ENCODE data around the gene TENM4.

TENM4 gene

DNA sequence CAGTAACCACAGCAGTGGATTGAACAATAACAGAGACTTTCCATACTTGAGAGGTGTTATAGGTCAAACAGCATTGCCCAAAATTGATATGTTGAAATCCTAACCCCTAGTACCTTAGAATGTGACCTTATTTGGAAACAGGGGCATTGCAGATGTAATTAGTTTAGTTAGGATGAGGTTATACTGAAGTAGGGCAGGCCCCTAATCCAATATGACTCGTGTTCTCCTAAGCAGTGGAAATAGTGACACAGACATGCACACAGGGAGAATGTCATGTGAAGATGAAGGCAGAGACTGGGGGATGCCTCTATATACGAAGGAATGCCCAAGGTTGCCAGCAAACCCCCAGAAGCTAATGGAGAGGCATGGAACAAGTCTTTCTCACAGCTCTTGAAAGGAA, 270.5 kb downstream of the TENM4 start:
- no peak for DNase-seq (ENCODE audit: low read depth)
- H3K4me3 ChIP-seq (ENCODE audit: control insufficient read depth, low read depth, low read length): no peak overlapping the region
- TF ChIP-seq, protein P1, sequence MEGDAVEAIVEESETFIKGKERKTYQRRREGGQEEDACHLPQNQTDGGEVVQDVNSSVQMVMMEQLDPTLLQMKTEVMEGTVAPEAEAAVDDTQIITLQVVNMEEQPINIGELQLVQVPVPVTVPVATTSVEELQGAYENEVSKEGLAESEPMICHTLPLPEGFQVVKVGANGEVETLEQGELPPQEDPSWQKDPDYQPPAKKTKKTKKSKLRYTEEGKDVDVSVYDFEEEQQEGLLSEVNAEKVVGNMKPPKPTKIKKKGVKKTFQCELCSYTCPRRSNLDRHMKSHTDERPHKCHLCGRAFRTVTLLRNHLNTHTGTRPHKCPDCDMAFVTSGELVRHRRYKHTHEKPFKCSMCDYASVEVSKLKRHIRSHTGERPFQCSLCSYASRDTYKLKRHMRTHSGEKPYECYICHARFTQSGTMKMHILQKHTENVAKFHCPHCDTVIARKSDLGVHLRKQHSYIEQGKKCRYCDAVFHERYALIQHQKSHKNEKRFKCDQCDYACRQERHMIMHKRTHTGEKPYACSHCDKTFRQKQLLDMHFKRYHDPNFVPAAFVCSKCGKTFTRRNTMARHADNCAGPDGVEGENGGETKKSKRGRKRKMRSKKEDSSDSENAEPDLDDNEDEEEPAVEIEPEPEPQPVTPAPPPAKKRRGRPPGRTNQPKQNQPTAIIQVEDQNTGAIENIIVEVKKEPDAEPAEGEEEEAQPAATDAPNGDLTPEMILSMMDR (IDR thresholded peaks at IDR 0.05; ENCODE audit: control insufficient read depth, insufficient read depth, low read depth, low read length, missing control alignments): no peak

DNA sequence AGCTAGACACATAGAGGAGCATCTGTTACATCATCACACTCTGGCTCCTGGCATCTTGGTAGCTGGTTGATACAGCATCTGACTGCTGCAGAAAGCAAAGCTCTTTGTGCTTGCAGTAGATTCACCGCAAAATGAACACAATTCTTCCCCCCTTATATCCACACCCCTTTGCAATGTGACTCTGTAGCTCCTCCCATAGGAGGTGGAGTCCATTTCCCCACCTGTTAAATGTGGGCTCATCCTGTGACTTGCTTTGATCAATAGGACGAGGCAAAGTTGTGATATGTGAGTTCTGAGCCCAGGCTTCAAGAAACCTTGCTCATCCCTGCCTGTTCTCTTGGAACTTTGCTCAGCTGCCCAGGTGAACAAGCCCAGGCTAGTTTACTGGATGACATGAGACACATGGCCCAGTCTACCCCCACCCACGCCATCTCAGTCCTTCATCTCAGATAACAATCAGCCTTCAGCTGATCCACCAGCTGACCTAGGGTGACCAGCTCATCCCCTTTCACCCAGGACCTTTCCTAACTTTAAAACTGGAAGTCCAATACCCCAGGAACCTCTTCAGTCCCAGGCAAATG, 272.2 kb downstream of the TENM4 start:
- TF ChIP-seq, protein P1 (IDR thresholded peaks at IDR 0.05; ENCODE audit: control insufficient read depth, insufficient read depth, low read depth, low read length, missing control alignments): no peak
- no peak for DNase-seq (ENCODE audit: low read depth)
- H3K4me3 ChIP-seq (ENCODE audit: control insufficient read depth, low read depth, low read length): no peak overlapping the region

DNA sequence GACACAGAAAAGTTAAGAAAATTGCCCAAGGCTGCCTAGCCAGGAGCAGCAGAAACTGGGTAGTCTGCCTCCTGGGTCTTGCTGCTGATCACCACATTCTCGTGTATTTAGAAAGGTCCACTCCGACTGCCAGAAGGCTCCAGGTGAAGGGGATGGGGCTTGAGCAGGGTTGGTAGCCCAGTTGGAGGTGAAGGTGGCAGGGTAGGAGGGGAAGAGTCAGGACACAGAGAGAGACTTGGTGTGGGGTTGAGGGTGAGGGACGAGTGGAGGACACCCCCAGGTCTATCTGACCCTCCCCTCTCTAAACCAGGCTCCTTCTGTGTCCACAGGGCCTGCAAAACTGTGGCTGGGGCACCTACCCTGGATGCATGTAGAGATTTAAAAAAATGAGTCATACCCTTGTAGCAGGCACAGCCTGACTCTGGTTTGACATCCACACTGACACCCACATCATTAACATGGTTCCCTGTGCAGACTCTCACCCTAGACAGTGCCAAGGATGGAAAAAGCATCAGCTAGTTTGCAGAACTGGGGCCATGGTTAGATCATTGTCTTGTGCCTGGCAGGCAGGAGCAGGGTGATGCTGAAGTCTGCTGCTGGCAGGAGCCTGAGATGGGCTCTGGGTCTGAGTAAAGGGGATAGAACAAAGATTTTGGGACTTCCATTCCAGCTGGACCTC, 273.2 kb downstream of the TENM4 start:
- TF ChIP-seq, protein P1 (IDR thresholded peaks at IDR 0.05; ENCODE audit: control insufficient read depth, insufficient read depth, low read depth, low read length, missing control alignments): no peak
- H3K4me3 ChIP-seq (ENCODE audit: control insufficient read depth, low read depth, low read length): no peak overlapping the region
- no peak for DNase-seq (ENCODE audit: low read depth)

DNA sequence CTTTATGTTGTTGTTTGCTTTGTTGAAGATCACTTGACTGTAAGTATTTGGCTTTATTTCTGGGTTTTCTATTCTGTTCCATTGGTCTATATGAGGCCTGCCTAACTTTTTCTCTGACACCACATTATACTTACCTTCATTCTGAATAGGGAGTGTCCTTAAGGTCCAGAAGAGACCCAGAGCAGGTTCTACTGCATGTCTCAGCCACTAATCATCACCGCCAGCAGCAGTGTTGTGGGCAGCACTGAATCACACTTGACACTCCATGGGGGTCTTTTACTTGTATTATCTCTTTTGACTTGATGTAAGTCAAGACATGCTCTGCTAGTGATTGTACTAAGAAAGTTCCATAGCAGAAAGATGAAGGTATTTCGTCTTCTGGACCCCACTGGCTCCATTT, 274.9 kb downstream of the TENM4 start:
- TF ChIP-seq, protein P1 (IDR thresholded peaks at IDR 0.05; ENCODE audit: control insufficient read depth, insufficient read depth, low read depth, low read length, missing control alignments): no peak
- DNase-seq (ENCODE audit: low read depth): no peak

DNA sequence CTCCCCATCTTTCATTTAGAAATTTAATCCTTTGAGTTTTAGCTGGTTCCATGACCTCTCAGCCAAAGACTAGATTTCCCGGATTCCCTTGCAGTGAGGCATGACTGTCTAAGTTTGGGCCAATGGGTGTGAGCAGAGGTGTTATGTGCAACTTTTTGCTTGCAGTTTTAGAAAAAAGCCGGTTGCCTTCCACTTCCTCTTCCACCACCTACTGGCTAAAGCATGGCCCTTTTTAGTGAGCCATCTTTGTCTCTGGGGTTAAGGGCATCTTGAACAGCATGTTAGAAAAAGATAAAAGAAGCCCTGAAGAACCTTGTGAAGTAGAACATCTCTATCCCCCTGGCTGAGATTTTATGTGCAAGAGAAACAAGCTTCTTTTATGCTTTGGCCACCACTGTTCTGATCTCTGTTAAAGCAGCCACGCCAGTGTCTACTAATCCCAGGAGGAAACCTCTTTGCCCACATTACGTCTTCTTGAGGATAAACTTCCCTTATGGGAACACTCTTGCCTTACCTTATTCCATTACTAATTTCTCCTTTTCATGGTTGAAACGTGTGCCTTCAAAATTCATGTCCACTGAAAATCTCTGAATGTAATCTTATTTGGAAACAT, 279.9 kb downstream of the TENM4 start:
- DNase-seq (ENCODE audit: low read depth): no peak
- TF ChIP-seq, protein P1 (IDR thresholded peaks at IDR 0.05; ENCODE audit: control insufficient read depth, insufficient read depth, low read depth, low read length, missing control alignments): no peak
- H3K4me3 ChIP-seq (ENCODE audit: control insufficient read depth, low read depth, low read length): no peak overlapping the region

More for the DNA sequence above, 274.9 kb downstream of the TENM4 start:
- no peak overlapping the region for H3K4me3 ChIP-seq (ENCODE audit: control insufficient read depth, low read depth, low read length)

DNA sequence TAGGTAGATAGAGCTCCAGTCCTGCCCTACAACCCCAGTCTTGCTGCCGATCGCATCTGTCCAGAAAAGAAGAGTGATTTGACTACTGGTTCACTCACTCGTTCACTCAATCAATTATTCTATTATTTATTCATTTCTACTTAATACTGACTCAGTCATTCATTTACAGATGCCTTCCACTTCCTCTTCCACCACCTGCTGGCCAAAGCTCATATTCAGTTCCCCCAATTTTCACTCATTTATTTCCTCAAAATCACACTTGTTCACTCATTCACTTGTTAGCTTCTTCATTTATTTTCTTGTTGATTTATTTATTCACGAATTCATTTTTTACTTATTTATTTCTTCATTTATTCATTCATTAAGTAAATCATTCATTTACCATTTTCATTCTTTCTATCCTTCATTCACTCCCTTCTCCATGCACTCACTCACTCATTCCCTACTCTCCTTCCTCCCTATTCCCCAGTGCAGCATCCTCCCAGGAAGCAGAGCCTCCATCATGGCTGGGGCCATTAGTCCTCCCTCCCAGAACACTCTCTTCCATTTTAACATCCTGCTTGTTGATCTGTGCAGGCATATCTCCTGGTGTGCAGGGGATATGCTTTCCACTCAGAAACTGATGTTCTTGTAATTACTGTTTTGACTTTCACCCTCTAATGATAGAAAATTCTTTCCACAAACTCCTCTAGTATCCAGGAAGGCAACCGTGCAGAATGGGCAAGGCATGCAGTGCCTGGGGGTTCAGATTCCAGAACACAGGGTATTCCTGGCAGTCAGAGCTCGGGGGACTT, 281.0 kb downstream of the TENM4 start:
- TF ChIP-seq, protein P1 (IDR thresholded peaks at IDR 0.05; ENCODE audit: control insufficient read depth, insufficient read depth, low read depth, low read length, missing control alignments): peak; percentile 16
- no peak overlapping the region for H3K4me3 ChIP-seq (ENCODE audit: control insufficient read depth, low read depth, low read length)
- DNase-seq (ENCODE audit: low read depth): no peak
